Dermis microvascular lymphatic vessel endothelial cell (primary cell): Measurements from ENCODE around the gene ZNF100. TPM values are rescaled to one million over a fixed set of nuclear protein-coding genes. Genes with fewer than 3 reads are reported as not detected.
"Not testable (repeated sequence)": the region's sequence is repeated elsewhere in the genome, so short reads cannot be mapped to it uniquely, and the experiment has no call there.

Experiments used
- DNase-seq, 2 donors: peaks; one replicate each; pipeline versions ENCODE4 v3.0.0 to v3.0.0-alpha.2; 2010; ENCODE audit warnings: low read depth in 2 of 2
- total RNA-seq: library from RNA; depleted of rRNA; stranded (reverse); fragments of >200 nt; gene quantifications from 2 replicates; pipeline ENCODE4 v1.2.1, GENCODE V29; 2014

Gene ZNF100
- total RNA-seq, result 3.7 and 4.3 TPM in 2 replicates

GRCh38 chr19:21767065-21767800 lies at the start of gene ZNF100:
Gene ZNF100 (minus strand): TSS chr19:21767579. CDS start chr19:21767429, 150 bp downstream.
- peak; percentile 91 to 96 for DNase-seq

- no peak for DNase-seq
Measured at GRCh38 chr19:21812448-21812847, 45.1 kb upstream of the ZNF100 start.

- not testable (repeated sequence) for DNase-seq
Measured at GRCh38 chr19:21808400-21809000, 41.1 kb upstream of the ZNF100 start.

- DNase-seq, result no peak
Measured at GRCh38 chr19:21789466-21790085, 22.2 kb upstream of the ZNF100 start.

- DNase-seq, result no peak
Measured at GRCh38 chr19:21786936-21787335, 19.6 kb upstream of the ZNF100 start.

GRCh38 chr19:21775792-21776191 lies 8.4 kb upstream of the ZNF100 start:
- not testable (repeated sequence) for DNase-seq

- not testable (repeated sequence) for DNase-seq
Measured at GRCh38 chr19:21766705-21767064, 694 bp downstream of the ZNF100 start.

GRCh38 chr19:21765151-21765550 lies 2.2 kb downstream of the ZNF100 start:
- DNase-seq, result no peak

- not testable (repeated sequence) for DNase-seq
Measured at GRCh38 chr19:21761547-21761946, 5.8 kb downstream of the ZNF100 start.

GRCh38 chr19:21758296-21758695 lies 9.1 kb downstream of the ZNF100 start:
- no peak for DNase-seq

GRCh38 chr19:21755555-21755954 lies 11.8 kb downstream of the ZNF100 start:
- not testable (repeated sequence) for DNase-seq

- no peak for DNase-seq
Measured at GRCh38 chr19:21751384-21751783, 16.0 kb downstream of the ZNF100 start.

- DNase-seq, result no peak
Measured at GRCh38 chr19:21750586-21751128, 16.7 kb downstream of the ZNF100 start.

GRCh38 chr19:21749090-21749489 lies 18.3 kb downstream of the ZNF100 start:
- no peak for DNase-seq

- no peak for DNase-seq
Measured at GRCh38 chr19:21748088-21748487, 19.3 kb downstream of the ZNF100 start.

- DNase-seq, result no peak
Measured at GRCh38 chr19:21740559-21740958, 26.8 kb downstream of the ZNF100 start.

GRCh38 chr19:21726942-21727747 lies 40.2 kb downstream of the ZNF100 start:
- not testable (repeated sequence) for DNase-seq

- DNase-seq, result no peak
Measured at GRCh38 chr19:21713761-21714160, 53.6 kb downstream of the ZNF100 start.

GRCh38 chr19:21709464-21709863 lies 57.9 kb downstream of the ZNF100 start:
- DNase-seq, result no peak

- DNase-seq, result not testable (repeated sequence)
Measured at GRCh38 chr19:21707878-21708277, 59.5 kb downstream of the ZNF100 start.

GRCh38 chr19:21707065-21707464 lies 60.3 kb downstream of the ZNF100 start:
- no peak for DNase-seq

GRCh38 chr19:21705393-21705792 lies 62.0 kb downstream of the ZNF100 start:
- DNase-seq, result no peak
